Chondrocyte (in vitro differentiated cells): ENCODE results near the gene CPSF2. TPM values are rescaled to one million over a fixed set of nuclear protein-coding genes. Genes with fewer than 3 reads are reported as not detected.
A peak's percentile ranks its signal among the peaks of the same experiment; 100 is the strongest.

Experiments used
- DNase-seq: peaks from one replicate; pipeline ENCODE4 v3.0.0; 2021; ENCODE audit warnings: mixed read lengths, low spot score
- H3K27ac Mint-ChIP-seq: one replicate; pipeline ENCODE4 v1.8.0; 2021; ENCODE audit warnings: mild to moderate bottlenecking, moderate library complexity, mixed read lengths; ENCODE audit not compliant: unreplicated experiment
- H3K27me3 Mint-ChIP-seq: 2 replicates; pipeline ENCODE4 v1.8.0; 2021; ENCODE audit warnings: low read depth, mixed read lengths
- H3K36me3 Mint-ChIP-seq: 2 replicates; pipeline ENCODE4 v1.8.0; 2021; ENCODE audit warnings: low read depth, mixed read lengths
- H3K4me1 Mint-ChIP-seq: 2 replicates; pipeline ENCODE4 v1.8.0; 2021; ENCODE audit warnings: low read depth, mild to moderate bottlenecking, mixed read lengths
- H3K4me3 Mint-ChIP-seq: one replicate; pipeline ENCODE4 v1.8.0; 2021; ENCODE audit warnings: mild to moderate bottlenecking, moderate library complexity, mixed read lengths; ENCODE audit not compliant: unreplicated experiment
- H3K9me3 Mint-ChIP-seq: 2 replicates; pipeline ENCODE4 v1.8.0; 2021; ENCODE audit warnings: low read depth, mixed read lengths
- total RNA-seq: library from RNA; stranded (reverse); gene quantifications from 3 replicates; pipeline ENCODE4 v1.2.1, GENCODE V29; 2021
- TF ChIP-seq, protein P1 (sequence below): fragments of 200-600 bp; sonication (generic); IDR thresholded peaks from 2 replicates; pipeline ENCODE4 v1.5.0; 2021; ENCODE audit warnings: antibody characterized with exemption, mild to moderate bottlenecking, moderate library complexity

The CPSF2 gene
- total RNA-seq, 1 donor from 2014 or later, result 65.0 TPM

DNA sequence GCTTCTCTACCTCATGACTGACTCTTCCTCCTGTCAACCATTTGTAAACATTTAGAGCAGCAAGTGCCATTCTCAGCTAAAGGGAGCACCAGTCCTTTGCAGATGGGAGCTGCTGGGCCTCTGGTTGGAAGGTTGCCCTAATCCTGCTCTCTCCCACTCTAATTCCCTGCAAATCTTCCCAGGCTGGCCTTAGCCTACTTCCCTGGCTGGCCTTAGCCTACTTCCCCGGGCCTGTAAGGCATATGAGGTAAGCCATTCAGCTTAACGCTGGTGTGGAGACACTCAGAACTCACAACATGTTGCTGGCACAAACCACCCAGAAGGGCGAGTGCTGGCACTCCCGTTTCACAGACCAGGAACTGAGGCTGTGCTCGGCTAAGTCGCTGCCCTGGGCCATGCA lies 69.0 kb downstream of the CPSF2 start:
- no peak overlapping the region for H3K4me3 Mint-ChIP-seq
- no peak overlapping the region for H3K27ac Mint-ChIP-seq

DNA sequence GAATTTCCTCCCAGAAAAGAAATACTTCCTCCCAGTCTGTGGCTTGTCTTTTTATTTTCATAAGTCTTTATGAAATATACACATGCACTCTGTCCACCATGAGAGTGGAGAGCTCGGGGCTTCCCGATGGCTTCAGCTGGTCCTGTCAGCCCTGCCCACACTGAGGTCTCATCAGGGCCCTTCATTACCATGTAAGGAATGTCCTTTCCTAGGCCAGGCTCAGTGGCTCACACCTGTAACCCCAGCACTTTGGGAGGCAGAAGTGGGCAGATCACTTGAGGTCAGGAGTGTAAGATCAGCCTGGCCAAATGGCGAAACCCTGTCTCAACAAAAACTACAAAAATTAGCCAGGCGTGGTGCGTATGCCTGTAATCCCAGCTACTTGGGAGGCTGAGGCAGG lies 77.0 kb downstream of the CPSF2 start:
- Mint-ChIP-seq H3K27me3 (peaks cover 24% of the 10 kb centered on the region), H3K4me1 (no peaks in the 10 kb centered on the region), H3K9me3 (no peaks in the 10 kb centered on the region), H3K36me3 (no peaks in the 10 kb centered on the region), H3K4me3 (no peak overlapping the region), H3K27ac (no peak overlapping the region)
- TF ChIP-seq, protein P1, sequence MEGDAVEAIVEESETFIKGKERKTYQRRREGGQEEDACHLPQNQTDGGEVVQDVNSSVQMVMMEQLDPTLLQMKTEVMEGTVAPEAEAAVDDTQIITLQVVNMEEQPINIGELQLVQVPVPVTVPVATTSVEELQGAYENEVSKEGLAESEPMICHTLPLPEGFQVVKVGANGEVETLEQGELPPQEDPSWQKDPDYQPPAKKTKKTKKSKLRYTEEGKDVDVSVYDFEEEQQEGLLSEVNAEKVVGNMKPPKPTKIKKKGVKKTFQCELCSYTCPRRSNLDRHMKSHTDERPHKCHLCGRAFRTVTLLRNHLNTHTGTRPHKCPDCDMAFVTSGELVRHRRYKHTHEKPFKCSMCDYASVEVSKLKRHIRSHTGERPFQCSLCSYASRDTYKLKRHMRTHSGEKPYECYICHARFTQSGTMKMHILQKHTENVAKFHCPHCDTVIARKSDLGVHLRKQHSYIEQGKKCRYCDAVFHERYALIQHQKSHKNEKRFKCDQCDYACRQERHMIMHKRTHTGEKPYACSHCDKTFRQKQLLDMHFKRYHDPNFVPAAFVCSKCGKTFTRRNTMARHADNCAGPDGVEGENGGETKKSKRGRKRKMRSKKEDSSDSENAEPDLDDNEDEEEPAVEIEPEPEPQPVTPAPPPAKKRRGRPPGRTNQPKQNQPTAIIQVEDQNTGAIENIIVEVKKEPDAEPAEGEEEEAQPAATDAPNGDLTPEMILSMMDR, result no peak
- no peak for DNase-seq

More for the DNA sequence above, 69.0 kb downstream of the CPSF2 start:
- Mint-ChIP-seq H3K9me3 (peaks cover 3% of the 10 kb centered on the region), H3K36me3 (peaks cover 1% of the 10 kb centered on the region), H3K4me1 (no peaks in the 10 kb centered on the region), H3K27me3 (no peaks in the 10 kb centered on the region)
- no peak for DNase-seq
- TF ChIP-seq, protein P1, result no peak

DNA sequence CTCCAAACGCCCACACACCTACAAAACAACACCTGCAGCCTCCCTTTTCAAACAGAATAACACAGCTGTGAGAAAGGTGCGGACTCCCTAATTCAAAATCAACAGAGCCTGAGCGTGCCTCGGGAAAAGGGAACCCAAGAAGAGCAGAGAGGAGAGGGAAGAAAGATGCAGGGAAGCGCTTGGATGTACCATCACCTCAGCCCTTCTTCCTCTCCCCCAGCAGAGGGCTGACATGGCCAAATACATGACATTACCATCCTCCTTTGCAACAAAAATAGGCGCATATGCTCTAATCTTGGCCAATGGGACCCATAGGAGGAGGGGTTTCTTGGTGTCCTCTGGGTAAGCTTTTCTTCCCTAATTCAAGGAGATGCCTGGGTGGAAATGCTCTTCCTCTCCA lies 78.0 kb downstream of the CPSF2 start:
- H3K4me1 Mint-ChIP-seq, result no peaks in the 10 kb centered on the region
- H3K4me3 Mint-ChIP-seq, result no peak overlapping the region
- H3K9me3 Mint-ChIP-seq, result no peaks in the 10 kb centered on the region
- DNase-seq, result no peak
- no peaks in the 10 kb centered on the region for H3K36me3 Mint-ChIP-seq
- no peak overlapping the region for H3K27ac Mint-ChIP-seq
- TF ChIP-seq, protein P1, result peak; percentile 20
- H3K27me3 Mint-ChIP-seq, result peaks cover 27% of the 10 kb centered on the region

GRCh38 chr14:92203116-92203515 lies 81.3 kb downstream of the CPSF2 start:
- Mint-ChIP-seq H3K27ac (no peak overlapping the region), H3K9me3 (no peaks in the 10 kb centered on the region), H3K4me3 (no peak overlapping the region), H3K36me3 (no peaks in the 10 kb centered on the region), H3K27me3 (peaks cover 27% of the 10 kb centered on the region), H3K4me1 (peaks cover 2% of the 10 kb centered on the region)
- DNase-seq, result no peak
- TF ChIP-seq, protein P1, result no peak

GRCh38 chr14:92204792-92205191 lies 83.0 kb downstream of the CPSF2 start:
- TF ChIP-seq, protein P1, result no peak
- no peaks in the 10 kb centered on the region for H3K36me3 Mint-ChIP-seq
- DNase-seq, result no peak
- H3K4me1 Mint-ChIP-seq, result peaks cover 14% of the 10 kb centered on the region
- no peaks in the 10 kb centered on the region for H3K9me3 Mint-ChIP-seq
- H3K27me3 Mint-ChIP-seq, result peaks cover 23% of the 10 kb centered on the region
- no peak overlapping the region for H3K4me3 Mint-ChIP-seq
- no peak overlapping the region for H3K27ac Mint-ChIP-seq
